Epithelial cell of esophagus (primary cell): ENCODE results near the gene FRMD5.
"Not testable (repeated sequence)": the region's sequence is repeated elsewhere in the genome, so short reads cannot be mapped to it uniquely, and the experiment has no call there.

Experiments
- DNase-seq: peaks from one replicate; pipeline ENCODE4 v3.0.0; 2010; ENCODE audit warnings: low read depth
- H3K4me3 ChIP-seq: 2 replicates; pipeline ENCODE4 v1.5.1; 2011; ENCODE audit warnings: mild to moderate bottlenecking, low read length, control low read depth
- CTCF ChIP-seq: IDR thresholded peaks from 2 replicates; pipeline ENCODE4 v1.5.1; 2011; ENCODE audit warnings: low read depth, mild to moderate bottlenecking, low read length, control low read depth, inconsistent platforms; ENCODE audit not compliant: insufficient read depth; ENCODE audit errors: missing control alignments

The FRMD5 gene

GRCh38 chr15:44195151-44195740 lies at the start of gene FRMD5:
Gene FRMD5, minus strand, starts transcription at chr15:44195271.
- DNase-seq, result peak; percentile 97
- H3K4me3 ChIP-seq, result peak within 1 kb of the TSS; percentile 53
- TF ChIP-seq CTCF, result peak; percentile 52

GRCh38 chr15:44243829-44244228 lies 48.8 kb upstream of the FRMD5 start:
- no peak for DNase-seq
- H3K4me3 ChIP-seq, result no peak overlapping the region
- TF ChIP-seq CTCF, result no peak

- H3K4me3 ChIP-seq, result no peak overlapping the region
- no peak for TF ChIP-seq CTCF
- DNase-seq, result no peak
Observed at GRCh38 chr15:44243141-44243540, 48.1 kb upstream of the FRMD5 start.

GRCh38 chr15:44231842-44232241 lies 36.8 kb upstream of the FRMD5 start:
- DNase-seq, result no peak
- H3K4me3 ChIP-seq, result no peak overlapping the region
- TF ChIP-seq CTCF, result no peak

- not testable (repeated sequence) for DNase-seq, H3K4me3 ChIP-seq
Observed at GRCh38 chr15:44229301-44229700, 34.2 kb upstream of the FRMD5 start.

- no peak overlapping the region for H3K4me3 ChIP-seq
- peak; percentile 2 for DNase-seq
- no peak for TF ChIP-seq CTCF
Observed at GRCh38 chr15:44227584-44227983, 32.5 kb upstream of the FRMD5 start.

GRCh38 chr15:44227001-44227400 lies 31.9 kb upstream of the FRMD5 start:
- not testable (repeated sequence) for DNase-seq

GRCh38 chr15:44222478-44222877 lies 27.4 kb upstream of the FRMD5 start:
- DNase-seq, result no peak
- no peak for TF ChIP-seq CTCF
- no peak overlapping the region for H3K4me3 ChIP-seq

More at GRCh38 chr15:44227001-44227400, 31.9 kb upstream of the FRMD5 start:
- H3K4me3 ChIP-seq, result not testable (repeated sequence)
